ENCODE results near the gene NAXD. TPM values are rescaled to one million over a fixed set of nuclear protein-coding genes. Genes with fewer than 3 reads are reported as not detected.
"Not testable (repeated sequence)": the region's sequence is repeated elsewhere in the genome, so short reads cannot be mapped to it uniquely, and the experiment has no call there.

The NAXD gene
- total RNA-seq = 10 to 100 TPM; 19.6 to 20.1 TPM

GRCh38 chr13:110615322-110616102 is at the start of gene NAXD:
Gene NAXD (plus strand): TSS chr13:110615545. CDS start chr13:110615602, 57 bp downstream.
- ChIA-PET POLR2A (interaction anchor here (0.9 to 1.5 kb wide), 4 partner anchors 97 to 300 kb away, joined by 4 to 10 read pairs (median 5); partner anchors contain the start of gene ANKRD10), CTCF (interaction anchor here (0.6 to 0.8 kb wide), 2 partner anchors 22 to 29 kb away, joined by 3 to 4 read pairs; no protein-coding TSS in a partner anchor)

GRCh38 chr13:110566171-110566570 is 49.2 kb upstream of the NAXD start:
- CTCF ChIA-PET = no interaction called here
- POLR2A ChIA-PET = no interaction called here

- CTCF ChIA-PET = no interaction called here
- POLR2A ChIA-PET = no interaction called here
These were observed 46.7 kb upstream of the NAXD start for GRCh38 chr13:110568612-110569011.

GRCh38 chr13:110569962-110570361 is 45.4 kb upstream of the NAXD start:
- CTCF ChIA-PET = not testable (repeated sequence)

GRCh38 chr13:110570886-110571285 is 44.5 kb upstream of the NAXD start:
- CTCF ChIA-PET = no interaction called here
- POLR2A ChIA-PET = no interaction called here

More at GRCh38 chr13:110569962-110570361, 45.4 kb upstream of the NAXD start:
- POLR2A ChIA-PET = not testable (repeated sequence)

- CTCF ChIA-PET = no interaction called here
- POLR2A ChIA-PET = no interaction called here
These were observed 43.2 kb upstream of the NAXD start for GRCh38 chr13:110571896-110572777.

GRCh38 chr13:110572778-110573118 is 42.6 kb upstream of the NAXD start:
- ChIA-PET POLR2A (no interaction called here), CTCF (no interaction called here)

GRCh38 chr13:110574161-110574560 is 41.2 kb upstream of the NAXD start:
- CTCF ChIA-PET = no interaction called here

GRCh38 chr13:110575322-110576069 is 39.8 kb upstream of the NAXD start:
- POLR2A ChIA-PET = no interaction called here

More at GRCh38 chr13:110574161-110574560, 41.2 kb upstream of the NAXD start:
- POLR2A ChIA-PET = no interaction called here

GRCh38 chr13:110576070-110576394 is 39.3 kb upstream of the NAXD start:
- CTCF ChIA-PET = no interaction called here

More at GRCh38 chr13:110575322-110576069, 39.8 kb upstream of the NAXD start:
- CTCF ChIA-PET = no interaction called here

GRCh38 chr13:110576736-110577476 is 38.4 kb upstream of the NAXD start:
- POLR2A ChIA-PET = interaction anchor here (0.7 kb wide), 1 partner anchor 52 kb away, joined by 3 read pairs; no protein-coding TSS in a partner anchor
- CTCF ChIA-PET = no interaction called here

More at GRCh38 chr13:110576070-110576394, 39.3 kb upstream of the NAXD start:
- POLR2A ChIA-PET = no interaction called here

- ChIA-PET POLR2A (no interaction called here), CTCF (no interaction called here)
These were observed 37.0 kb upstream of the NAXD start for GRCh38 chr13:110578363-110578762.

- ChIA-PET POLR2A (interaction anchor here (0.6 kb wide), 1 partner anchor 93 kb away, joined by 4 read pairs; no protein-coding TSS in a partner anchor), CTCF (no interaction called here)
These were observed 34.5 kb upstream of the NAXD start for GRCh38 chr13:110580800-110581199.

- ChIA-PET POLR2A (no interaction called here), CTCF (no interaction called here)
These were observed 33.7 kb upstream of the NAXD start for GRCh38 chr13:110581506-110582185.

GRCh38 chr13:110582421-110582954 is 32.9 kb upstream of the NAXD start:
- ChIA-PET CTCF (no interaction called here), POLR2A (no interaction called here)

- ChIA-PET CTCF (no interaction called here), POLR2A (no interaction called here)
These were observed 32.0 kb upstream of the NAXD start for GRCh38 chr13:110583178-110583865.

- POLR2A ChIA-PET = no interaction called here
- CTCF ChIA-PET = no interaction called here
These were observed 25.5 kb upstream of the NAXD start for GRCh38 chr13:110589793-110590390.

GRCh38 chr13:110590577-110590976 is 24.8 kb upstream of the NAXD start:
- ChIA-PET POLR2A (no interaction called here), CTCF (no interaction called here)

Measured in activated CD8-positive, alpha-beta memory T cell treated with anti-CD3 and anti-CD28 coated beads for 36 hours (primary cell).